KOPT-K1 (cell line): ENCODE results near the gene CNGB1.

Experiments used
- H3K27ac ChIP-seq: fragments of 200-600 bp; sonication (generic); 2 replicates; pipeline ENCODE4 v1.5.1; 2016; ENCODE audit warnings: antibody characterized with exemption, mild to moderate bottlenecking, low read depth, low read length; ENCODE audit not compliant: poor library complexity, severe bottlenecking
- H3K36me3 ChIP-seq: fragments of 200-600 bp; sonication (generic); 2 replicates; pipeline ENCODE4 v1.5.1; 2017; ENCODE audit warnings: antibody characterized with exemption, mild to moderate bottlenecking, low read length, moderate library complexity; ENCODE audit not compliant: insufficient read depth
- H3K9me3 ChIP-seq: fragments of 200-600 bp; sonication (generic); 2 replicates; pipeline ENCODE4 v1.5.1; 2017; ENCODE audit warnings: antibody characterized with exemption, low read length, mild to moderate bottlenecking; ENCODE audit not compliant: insufficient read depth, poor library complexity, severe bottlenecking

CNGB1 gene

GRCh38 chr16:57956924-57957672 is 13.8 kb downstream of the CNGB1 start:
- Histone ChIP-seq H3K36me3 (no peaks in the 10 kb centered on the region), H3K27ac (no peak overlapping the region), H3K9me3 (no peaks in the 10 kb centered on the region)

- no peaks in the 10 kb centered on the region for H3K9me3 ChIP-seq
- no peaks in the 10 kb centered on the region for H3K36me3 ChIP-seq
- no peak overlapping the region for H3K27ac ChIP-seq
These were observed 14.6 kb downstream of the CNGB1 start for GRCh38 chr16:57956270-57956808.

GRCh38 chr16:57955572-57956188 is 15.2 kb downstream of the CNGB1 start:
- Histone ChIP-seq H3K27ac (no peak overlapping the region), H3K36me3 (no peaks in the 10 kb centered on the region), H3K9me3 (no peaks in the 10 kb centered on the region)

GRCh38 chr16:57953857-57954256 is 17.1 kb downstream of the CNGB1 start:
- Histone ChIP-seq H3K27ac (no peak overlapping the region), H3K36me3 (no peaks in the 10 kb centered on the region)

GRCh38 chr16:57952909-57953308 is 18.0 kb downstream of the CNGB1 start:
- H3K9me3 ChIP-seq: no peaks in the 10 kb centered on the region
- no peak overlapping the region for H3K27ac ChIP-seq
- H3K36me3 ChIP-seq: no peaks in the 10 kb centered on the region

More at GRCh38 chr16:57953857-57954256, 17.1 kb downstream of the CNGB1 start:
- H3K9me3 ChIP-seq: no peaks in the 10 kb centered on the region

GRCh38 chr16:57951204-57951960 is 19.5 kb downstream of the CNGB1 start:
- no peaks in the 10 kb centered on the region for H3K36me3 ChIP-seq

GRCh38 chr16:57950382-57950781 is 20.5 kb downstream of the CNGB1 start:
- no peak overlapping the region for H3K27ac ChIP-seq
- H3K9me3 ChIP-seq: no peaks in the 10 kb centered on the region

More at GRCh38 chr16:57951204-57951960, 19.5 kb downstream of the CNGB1 start:
- H3K27ac ChIP-seq: no peak overlapping the region
- no peaks in the 10 kb centered on the region for H3K9me3 ChIP-seq

GRCh38 chr16:57949595-57950238 is 21.2 kb downstream of the CNGB1 start:
- Histone ChIP-seq H3K36me3 (no peaks in the 10 kb centered on the region), H3K9me3 (no peaks in the 10 kb centered on the region), H3K27ac (no peak overlapping the region)

More at GRCh38 chr16:57950382-57950781, 20.5 kb downstream of the CNGB1 start:
- no peaks in the 10 kb centered on the region for H3K36me3 ChIP-seq

- no peaks in the 10 kb centered on the region for H3K36me3 ChIP-seq
- H3K27ac ChIP-seq: no peak overlapping the region
- H3K9me3 ChIP-seq: no peaks in the 10 kb centered on the region
These were observed 21.9 kb downstream of the CNGB1 start for GRCh38 chr16:57949013-57949412.

- no peak overlapping the region for H3K27ac ChIP-seq
- H3K9me3 ChIP-seq: no peaks in the 10 kb centered on the region
- no peaks in the 10 kb centered on the region for H3K36me3 ChIP-seq
These were observed 22.9 kb downstream of the CNGB1 start for GRCh38 chr16:57948027-57948426.

GRCh38 chr16:57947261-57947660 is 23.7 kb downstream of the CNGB1 start:
- Histone ChIP-seq H3K9me3 (no peaks in the 10 kb centered on the region), H3K27ac (no peak overlapping the region), H3K36me3 (no peaks in the 10 kb centered on the region)

- Histone ChIP-seq H3K9me3 (no peaks in the 10 kb centered on the region), H3K27ac (no peak overlapping the region), H3K36me3 (no peaks in the 10 kb centered on the region)
These were observed 24.6 kb downstream of the CNGB1 start for GRCh38 chr16:57946181-57946801.

GRCh38 chr16:57945740-57946138 is 25.2 kb downstream of the CNGB1 start:
- H3K36me3 ChIP-seq: no peaks in the 10 kb centered on the region
- H3K9me3 ChIP-seq: no peaks in the 10 kb centered on the region
- no peak overlapping the region for H3K27ac ChIP-seq

GRCh38 chr16:57944970-57945739 is 25.8 kb downstream of the CNGB1 start:
- Histone ChIP-seq H3K9me3 (no peaks in the 10 kb centered on the region), H3K36me3 (no peaks in the 10 kb centered on the region), H3K27ac (no peak overlapping the region)
